ENCODE data around the gene CLASP2.
A peak's percentile ranks its signal among the peaks of the same experiment; 100 is the strongest.

The CLASP2 gene

DNA sequence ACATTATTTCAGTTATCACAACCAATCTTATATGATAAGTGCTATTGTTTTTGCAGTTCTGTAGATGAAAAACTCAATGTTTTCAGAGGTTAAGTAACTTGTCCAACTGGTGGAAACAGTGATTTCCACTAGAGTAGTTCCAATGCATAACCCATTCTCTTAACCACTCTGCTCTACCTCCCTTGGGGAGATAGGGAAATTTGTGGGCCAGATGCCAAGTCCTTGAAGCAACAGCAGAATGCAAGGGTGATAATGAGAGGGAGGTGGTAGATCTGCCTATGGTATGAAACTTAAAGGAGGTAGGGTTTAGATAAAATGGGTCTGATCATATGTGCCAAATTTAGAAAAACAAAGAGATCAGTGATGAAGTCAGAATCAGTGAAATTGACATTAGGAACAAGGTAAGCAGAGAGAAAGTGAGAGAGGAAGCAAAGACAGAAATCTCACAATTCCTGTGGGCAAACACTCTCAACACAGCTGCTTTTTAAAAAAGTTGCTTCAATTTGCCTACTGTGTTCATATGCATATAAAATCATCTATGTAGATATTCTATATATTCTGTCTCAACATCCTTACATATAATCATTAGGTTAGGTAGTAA, 227.3 kb downstream of the CLASP2 start:
- Histone ChIP-seq H3K27ac (no peak overlapping the region), H3K4me3 (no peak overlapping the region), H3K36me3 (no peaks in the 10 kb centered on the region), H3K27me3 (no peaks in the 10 kb centered on the region), H3K4me1 (no peaks in the 10 kb centered on the region), H3K9me3 (no peaks in the 10 kb centered on the region)
- TF ChIP-seq, protein P1, sequence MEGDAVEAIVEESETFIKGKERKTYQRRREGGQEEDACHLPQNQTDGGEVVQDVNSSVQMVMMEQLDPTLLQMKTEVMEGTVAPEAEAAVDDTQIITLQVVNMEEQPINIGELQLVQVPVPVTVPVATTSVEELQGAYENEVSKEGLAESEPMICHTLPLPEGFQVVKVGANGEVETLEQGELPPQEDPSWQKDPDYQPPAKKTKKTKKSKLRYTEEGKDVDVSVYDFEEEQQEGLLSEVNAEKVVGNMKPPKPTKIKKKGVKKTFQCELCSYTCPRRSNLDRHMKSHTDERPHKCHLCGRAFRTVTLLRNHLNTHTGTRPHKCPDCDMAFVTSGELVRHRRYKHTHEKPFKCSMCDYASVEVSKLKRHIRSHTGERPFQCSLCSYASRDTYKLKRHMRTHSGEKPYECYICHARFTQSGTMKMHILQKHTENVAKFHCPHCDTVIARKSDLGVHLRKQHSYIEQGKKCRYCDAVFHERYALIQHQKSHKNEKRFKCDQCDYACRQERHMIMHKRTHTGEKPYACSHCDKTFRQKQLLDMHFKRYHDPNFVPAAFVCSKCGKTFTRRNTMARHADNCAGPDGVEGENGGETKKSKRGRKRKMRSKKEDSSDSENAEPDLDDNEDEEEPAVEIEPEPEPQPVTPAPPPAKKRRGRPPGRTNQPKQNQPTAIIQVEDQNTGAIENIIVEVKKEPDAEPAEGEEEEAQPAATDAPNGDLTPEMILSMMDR (IDR thresholded peaks at IDR 0.05): no peak
- intact Hi-C loops (cut with DNase I; ENCODE audit: low total_unique reads): no loop called here
- DNase-seq: no peak

DNA sequence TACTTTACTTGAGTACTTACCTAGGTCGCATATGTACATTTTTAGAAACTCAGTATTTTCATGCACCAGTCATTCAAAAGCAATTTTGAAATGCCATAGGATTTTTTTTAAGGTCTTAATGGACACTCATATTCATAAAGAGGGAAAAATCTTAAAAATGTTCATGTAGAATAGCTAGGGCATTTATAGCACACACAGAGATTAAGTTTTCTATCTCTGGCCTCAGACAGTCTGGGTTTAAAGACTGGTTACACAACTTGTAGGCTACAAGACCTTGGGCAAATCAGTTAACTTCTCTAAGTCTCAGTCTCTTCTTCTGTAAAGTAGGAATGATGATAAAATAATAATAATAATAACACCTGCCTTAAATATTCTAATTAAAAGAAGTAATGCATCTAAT, 229.4 kb downstream of the CLASP2 start:
- H3K27ac ChIP-seq: no peak overlapping the region
- H3K4me1 ChIP-seq: no peaks in the 10 kb centered on the region
- H3K36me3 ChIP-seq: no peaks in the 10 kb centered on the region
- no peak overlapping the region for H3K4me3 ChIP-seq
- intact Hi-C loops (cut with DNase I; ENCODE audit: low total_unique reads): no loop called here
- no peak for DNase-seq
- TF ChIP-seq, protein P1 (IDR thresholded peaks at IDR 0.05): no peak
- H3K27me3 ChIP-seq: no peaks in the 10 kb centered on the region
- no peaks in the 10 kb centered on the region for H3K9me3 ChIP-seq

DNA sequence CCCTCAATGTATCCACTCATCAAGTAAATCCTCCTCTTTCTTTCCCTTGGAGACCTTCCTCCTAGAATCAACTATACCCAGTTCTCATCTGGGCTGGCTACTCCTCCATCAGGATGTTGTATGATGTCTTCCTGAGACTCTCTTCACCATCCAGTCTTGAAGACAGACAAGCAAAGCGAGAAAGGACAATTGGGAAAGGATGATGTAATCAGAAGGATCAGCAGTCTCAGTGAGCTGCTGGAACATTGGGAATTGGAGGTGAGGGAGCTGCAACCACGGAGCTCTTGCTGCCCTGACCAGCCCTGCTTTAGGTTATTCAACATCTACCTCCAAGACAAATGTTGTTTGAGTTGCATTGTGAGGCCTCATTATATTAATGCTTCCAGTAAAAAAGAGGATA, 229.8 kb downstream of the CLASP2 start:
- H3K4me3 ChIP-seq: no peak overlapping the region

DNA sequence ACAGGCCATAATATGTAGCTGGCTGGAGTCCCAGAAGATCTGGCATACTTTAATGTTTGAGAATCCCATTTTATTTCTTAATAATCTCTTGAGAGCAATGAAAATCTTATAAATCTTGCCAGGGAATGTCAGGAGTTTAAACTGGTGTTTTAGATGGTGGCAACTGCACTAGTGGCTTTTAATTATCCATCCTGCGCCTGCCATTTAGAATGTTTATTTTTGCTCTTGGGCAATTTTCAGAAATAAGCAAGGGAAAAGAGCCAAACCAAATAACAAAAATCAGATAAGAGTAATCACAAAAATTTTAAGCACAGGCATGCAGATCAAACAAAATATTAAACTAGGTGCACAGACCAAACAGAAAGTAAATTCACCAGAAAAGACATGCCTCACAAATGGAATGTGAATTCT, 235.9 kb downstream of the CLASP2 start:
- H3K4me3 ChIP-seq: no peak overlapping the region
- intact Hi-C loops (cut with DNase I; ENCODE audit: low total_unique reads): no loop called here
- TF ChIP-seq, protein P1 (IDR thresholded peaks at IDR 0.05): no peak
- no peaks in the 10 kb centered on the region for H3K27me3 ChIP-seq
- H3K9me3 ChIP-seq: no peaks in the 10 kb centered on the region
- DNase-seq: no peak
- peak overlapping the region; percentile 41 to 58 for H3K27ac ChIP-seq
- H3K4me1 ChIP-seq: peaks cover 0 to 29% (median 9%) of the 10 kb centered on the region in 4 donors
- H3K36me3 ChIP-seq: no peaks in the 10 kb centered on the region

More for the DNA sequence above, 229.8 kb downstream of the CLASP2 start:
- Histone ChIP-seq H3K4me1 (peaks cover 0 to 1% (median under 1%) of the 10 kb centered on the region in 4 donors), H3K9me3 (no peaks in the 10 kb centered on the region), H3K27me3 (no peaks in the 10 kb centered on the region), H3K27ac (no peak overlapping the region), H3K36me3 (no peaks in the 10 kb centered on the region)
- intact Hi-C loops (cut with DNase I; ENCODE audit: low total_unique reads): no loop called here
- TF ChIP-seq, protein P1 (IDR thresholded peaks at IDR 0.05): no peak
- no peak for DNase-seq

DNA sequence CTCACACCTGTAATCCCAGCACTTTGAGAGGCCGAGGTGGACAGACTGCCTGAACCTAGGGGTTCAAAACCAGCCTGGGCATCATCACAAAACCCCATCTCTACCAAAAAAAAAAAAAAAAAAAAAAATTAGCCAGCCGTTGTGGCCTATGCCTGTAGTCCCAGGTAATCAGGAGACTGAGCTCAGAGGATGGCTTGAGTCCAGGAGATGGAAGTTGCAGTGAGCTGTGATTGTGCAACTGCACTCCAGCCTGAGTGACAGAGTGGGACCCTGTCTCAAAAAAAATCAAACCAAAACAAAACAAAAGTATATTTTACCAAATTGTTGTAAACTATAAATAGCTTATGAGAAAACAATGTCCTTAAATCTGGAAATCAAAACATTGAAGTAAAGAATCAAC, 243.2 kb downstream of the CLASP2 start:
- H3K9me3 ChIP-seq: no peaks in the 10 kb centered on the region
- no peaks in the 10 kb centered on the region for H3K27me3 ChIP-seq
- no peaks in the 10 kb centered on the region for H3K36me3 ChIP-seq
- intact Hi-C loops (cut with DNase I; ENCODE audit: low total_unique reads): no loop called here
- TF ChIP-seq, protein P1 (IDR thresholded peaks at IDR 0.05): no peak
- no peak for DNase-seq
- no peaks in the 10 kb centered on the region for H3K4me1 ChIP-seq
- no peak overlapping the region for H3K27ac ChIP-seq
- H3K4me3 ChIP-seq: no peak overlapping the region

DNA sequence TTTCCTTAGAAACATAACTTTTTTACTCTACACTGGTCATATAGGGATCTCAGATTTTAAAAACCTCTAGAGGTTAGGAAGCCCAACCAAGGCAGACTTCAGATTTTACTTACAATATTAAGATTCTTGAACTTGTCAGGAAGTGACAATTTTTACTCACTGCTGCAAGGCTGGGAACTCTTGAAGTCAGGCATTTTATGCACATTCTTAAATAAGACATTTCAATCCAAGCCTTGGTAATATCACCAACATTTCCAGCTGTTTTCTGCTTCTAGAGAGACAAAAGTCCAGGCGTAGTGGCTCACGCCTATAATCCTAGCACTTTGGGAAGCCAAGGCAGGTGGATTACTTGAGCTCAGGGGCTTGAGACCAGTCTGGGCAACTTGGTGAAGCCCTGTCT, 244.2 kb downstream of the CLASP2 start:
- no peak for DNase-seq
- intact Hi-C loops (cut with DNase I; ENCODE audit: low total_unique reads): no loop called here
- H3K27me3 ChIP-seq: no peaks in the 10 kb centered on the region
- TF ChIP-seq, protein P1 (IDR thresholded peaks at IDR 0.05): no peak
- H3K9me3 ChIP-seq: no peaks in the 10 kb centered on the region
- H3K36me3 ChIP-seq: no peaks in the 10 kb centered on the region
- no peaks in the 10 kb centered on the region for H3K4me1 ChIP-seq
- no peak overlapping the region for H3K4me3 ChIP-seq
- H3K27ac ChIP-seq: no peak overlapping the region

Measured in tibial artery (tissue), 4 donors.